Measurements from ENCODE around the gene FURIN. TPM values are rescaled to one million over a fixed set of nuclear protein-coding genes. Genes with fewer than 3 reads are reported as not detected.
"Not testable (repeated sequence)": the region's sequence is repeated elsewhere in the genome, so short reads cannot be mapped to it uniquely, and the experiment has no call there.

FURIN gene
- polyA plus RNA-seq, 1 experiment, result 30.9 TPM

DNA sequence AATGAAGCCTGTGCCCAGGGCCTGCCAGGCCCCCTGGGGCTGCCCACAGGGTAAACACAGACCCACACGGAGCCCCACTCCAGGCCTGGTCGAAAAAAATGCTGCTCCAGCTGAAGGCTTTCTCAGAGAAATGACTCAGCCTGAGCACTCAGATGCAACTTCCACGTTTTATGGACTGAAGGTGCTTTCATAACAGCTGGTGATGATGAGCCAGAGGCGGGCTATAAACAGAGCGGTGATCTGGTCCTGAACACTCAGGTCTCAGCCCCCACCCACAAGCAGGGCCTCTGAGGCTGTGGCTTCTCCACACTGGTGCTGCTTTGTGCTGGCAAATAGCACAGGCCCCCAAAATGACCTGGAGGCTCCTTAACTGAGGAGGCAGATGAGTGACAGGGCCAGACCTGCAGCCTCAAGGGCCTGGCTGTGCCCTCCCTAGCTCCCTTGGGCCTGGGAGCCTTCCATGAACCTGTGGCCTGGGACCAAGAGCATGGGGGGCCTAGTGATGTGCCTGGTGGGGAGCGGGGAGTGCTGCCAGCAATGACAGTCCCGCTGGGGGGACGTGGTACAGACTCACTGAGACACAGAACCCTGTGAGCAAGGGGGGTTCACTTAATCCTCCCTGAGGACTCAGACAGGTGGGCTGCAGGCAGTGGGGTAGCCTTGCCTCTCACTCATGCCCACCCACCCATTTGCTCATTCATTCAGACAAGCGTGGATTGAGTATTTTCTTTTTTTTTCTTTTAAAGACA is 23.0 kb upstream of the FURIN start:
- peak; percentile 65 for DNase-seq (ENCODE audit: low read depth)
- ChIA-PET CTCF (interaction anchor here (0.9 to 1.8 kb wide), 2 partner anchors 39 to 41 kb away, joined by 3 to 6 read pairs; partner anchors contain the start of gene FES), POLR2A (interaction anchor here (0.6 to 1.1 kb wide), 2 partner anchors 18 to 128 kb away, joined by 3 to 4 read pairs; partner anchors contain the start of gene BLM)
- TF ChIP-seq, protein P1, sequence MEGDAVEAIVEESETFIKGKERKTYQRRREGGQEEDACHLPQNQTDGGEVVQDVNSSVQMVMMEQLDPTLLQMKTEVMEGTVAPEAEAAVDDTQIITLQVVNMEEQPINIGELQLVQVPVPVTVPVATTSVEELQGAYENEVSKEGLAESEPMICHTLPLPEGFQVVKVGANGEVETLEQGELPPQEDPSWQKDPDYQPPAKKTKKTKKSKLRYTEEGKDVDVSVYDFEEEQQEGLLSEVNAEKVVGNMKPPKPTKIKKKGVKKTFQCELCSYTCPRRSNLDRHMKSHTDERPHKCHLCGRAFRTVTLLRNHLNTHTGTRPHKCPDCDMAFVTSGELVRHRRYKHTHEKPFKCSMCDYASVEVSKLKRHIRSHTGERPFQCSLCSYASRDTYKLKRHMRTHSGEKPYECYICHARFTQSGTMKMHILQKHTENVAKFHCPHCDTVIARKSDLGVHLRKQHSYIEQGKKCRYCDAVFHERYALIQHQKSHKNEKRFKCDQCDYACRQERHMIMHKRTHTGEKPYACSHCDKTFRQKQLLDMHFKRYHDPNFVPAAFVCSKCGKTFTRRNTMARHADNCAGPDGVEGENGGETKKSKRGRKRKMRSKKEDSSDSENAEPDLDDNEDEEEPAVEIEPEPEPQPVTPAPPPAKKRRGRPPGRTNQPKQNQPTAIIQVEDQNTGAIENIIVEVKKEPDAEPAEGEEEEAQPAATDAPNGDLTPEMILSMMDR (IDR thresholded peaks at IDR 0.05; ENCODE audit: insufficient read depth, low read depth, low read length), result no peak
- Histone ChIP-seq H3K27me3 (ENCODE audit: control insufficient read depth, insufficient read depth, low read length) (no peaks in the 10 kb centered on the region), H3K36me3 (ENCODE audit: control insufficient read depth, insufficient read depth, low read length) (no peaks in the 10 kb centered on the region), H3K4me3 (ENCODE audit: low read depth, low read length) (no peak overlapping the region)

DNA sequence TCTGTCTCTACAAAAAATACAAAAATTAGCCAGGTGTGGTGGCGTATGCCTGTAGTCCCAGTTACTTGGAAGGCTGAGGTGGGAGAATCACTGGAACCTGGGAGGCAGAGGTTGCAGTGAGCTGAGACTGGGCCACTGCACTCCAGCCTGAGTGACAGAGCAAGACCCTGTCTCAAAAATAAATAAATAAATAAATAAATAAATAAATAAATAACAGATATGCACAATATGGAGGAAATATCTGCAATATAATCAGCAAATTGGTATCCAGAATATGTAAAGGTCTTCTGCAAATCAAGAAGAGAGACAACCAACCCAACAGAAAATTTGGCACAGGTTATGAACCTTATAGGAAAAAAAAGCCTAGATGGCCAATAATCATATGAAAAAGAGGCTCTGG is 19.0 kb upstream of the FURIN start:
- CTCF ChIA-PET; H3K4me3 ChIP-seq (ENCODE audit: low read depth, low read length); DNase-seq (ENCODE audit: low read depth); H3K36me3 ChIP-seq (ENCODE audit: control insufficient read depth, insufficient read depth, low read length); POLR2A ChIA-PET; H3K27me3 ChIP-seq (ENCODE audit: control insufficient read depth, insufficient read depth, low read length): not testable (repeated sequence)

DNA sequence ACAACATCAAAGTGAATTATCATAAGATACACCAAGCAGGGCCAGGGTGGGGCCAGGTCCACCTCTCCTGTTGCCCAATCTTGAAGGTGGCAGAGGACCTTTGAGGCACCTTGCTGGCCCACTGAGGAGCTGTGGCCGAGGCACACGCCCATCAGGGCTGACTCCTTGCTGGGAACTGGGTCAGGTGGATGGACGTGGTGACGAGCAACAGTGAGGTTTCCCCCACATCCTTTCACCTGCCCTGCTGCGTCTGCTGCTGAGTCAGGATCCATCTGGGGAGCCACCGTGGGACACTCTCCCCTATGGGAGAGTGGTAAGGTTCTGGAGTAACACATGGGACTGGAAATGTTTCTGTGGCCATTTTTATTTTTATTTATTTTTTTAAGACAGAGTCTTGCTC is 17.3 kb upstream of the FURIN start:
- CTCF ChIA-PET, result no interaction called here
- no peaks in the 10 kb centered on the region for H3K36me3 ChIP-seq (ENCODE audit: control insufficient read depth, insufficient read depth, low read length)
- TF ChIP-seq, protein P1 (IDR thresholded peaks at IDR 0.05; ENCODE audit: insufficient read depth, low read depth, low read length), result no peak
- H3K4me3 ChIP-seq (ENCODE audit: low read depth, low read length), result no peak overlapping the region
- POLR2A ChIA-PET, result no interaction called here
- DNase-seq (ENCODE audit: low read depth), result no peak
- H3K27me3 ChIP-seq (ENCODE audit: control insufficient read depth, insufficient read depth, low read length), result no peaks in the 10 kb centered on the region

DNA sequence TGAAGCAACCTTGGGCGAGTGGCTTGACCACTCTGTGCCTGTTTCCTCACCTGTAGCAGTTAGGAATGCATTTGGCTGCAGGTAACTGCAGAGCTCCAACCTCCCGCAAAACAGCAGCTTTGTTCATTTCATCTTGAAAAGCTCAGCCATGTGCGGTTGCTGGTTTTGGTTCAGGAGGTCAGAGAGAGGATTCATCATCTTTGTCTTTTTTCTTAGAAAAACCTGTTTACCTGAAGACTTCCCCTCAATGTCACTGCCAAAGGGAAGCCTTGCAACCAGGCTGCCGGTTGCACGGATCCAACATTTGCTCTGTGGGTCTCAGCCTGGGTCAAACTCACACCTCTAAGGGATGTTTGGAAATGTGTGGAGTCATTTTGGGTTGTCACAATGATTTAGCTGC is 16.4 kb upstream of the FURIN start:
- Histone ChIP-seq H3K27me3 (ENCODE audit: control insufficient read depth, insufficient read depth, low read length) (no peaks in the 10 kb centered on the region), H3K36me3 (ENCODE audit: control insufficient read depth, insufficient read depth, low read length) (no peaks in the 10 kb centered on the region), H3K4me3 (ENCODE audit: low read depth, low read length) (no peak overlapping the region)
- ChIA-PET POLR2A (interaction anchor here (0.6 kb wide), 1 partner anchor 12 kb away, joined by 19 read pairs; no protein-coding TSS in a partner anchor), CTCF (no interaction called here)
- no peak for DNase-seq (ENCODE audit: low read depth)
- TF ChIP-seq, protein P1 (IDR thresholded peaks at IDR 0.05; ENCODE audit: insufficient read depth, low read depth, low read length), result no peak

DNA sequence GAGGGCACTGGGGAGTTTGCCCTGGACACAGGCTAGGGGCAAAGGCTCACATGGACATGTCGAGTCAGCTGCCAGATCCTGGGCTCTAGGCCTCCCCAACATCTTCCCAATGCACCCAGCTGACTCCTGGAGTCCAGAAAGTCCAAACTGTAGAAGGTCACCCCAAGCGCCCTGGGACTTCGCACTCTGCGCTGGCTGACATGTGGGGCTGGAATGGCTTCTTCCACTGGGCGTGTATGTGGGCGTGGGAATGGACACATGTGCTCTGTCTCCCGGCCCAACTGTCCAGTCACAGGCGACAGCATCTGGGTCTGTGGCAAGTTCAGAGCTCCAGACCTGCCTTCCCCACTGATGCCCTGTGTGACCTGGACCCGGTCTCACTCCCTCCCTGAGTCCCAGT is 13.2 kb upstream of the FURIN start:
- Histone ChIP-seq H3K36me3 (ENCODE audit: control insufficient read depth, insufficient read depth, low read length) (no peaks in the 10 kb centered on the region), H3K4me3 (ENCODE audit: low read depth, low read length) (no peak overlapping the region), H3K27me3 (ENCODE audit: control insufficient read depth, insufficient read depth, low read length) (no peaks in the 10 kb centered on the region)
- TF ChIP-seq, protein P1 (IDR thresholded peaks at IDR 0.05; ENCODE audit: insufficient read depth, low read depth, low read length), result no peak
- ChIA-PET POLR2A (no interaction called here), CTCF (interaction anchor here (1.6 kb wide), 1 partner anchor 31 kb away, joined by 6 read pairs; no protein-coding TSS in a partner anchor)
- no peak for DNase-seq (ENCODE audit: low read depth)

Measured in BJ (cell line).